GM10847 (cell line): ENCODE data around the gene CAMK1D.

Experiments
- POLR2A ChIP-seq: IDR thresholded peaks from 2 replicates; pipeline ENCODE4 v1.6.1; 2011; ENCODE audit not compliant: insufficient read length; ENCODE audit errors: extremely low read depth

The CAMK1D gene

GRCh38 chr10:12501841-12502525, 152.6 kb downstream of the CAMK1D start:
- no peak for TF ChIP-seq POLR2A

GRCh38 chr10:12502526-12503274, 153.4 kb downstream of the CAMK1D start:
- TF ChIP-seq POLR2A: no peak

GRCh38 chr10:12503311-12503710, 154.0 kb downstream of the CAMK1D start:
- no peak for TF ChIP-seq POLR2A

GRCh38 chr10:12504176-12504575, 154.8 kb downstream of the CAMK1D start:
- no peak for TF ChIP-seq POLR2A

- TF ChIP-seq POLR2A: no peak
Observed at GRCh38 chr10:12504628-12505027, 155.3 kb downstream of the CAMK1D start.

GRCh38 chr10:12505683-12506082, 156.3 kb downstream of the CAMK1D start:
- no peak for TF ChIP-seq POLR2A

GRCh38 chr10:12507165-12507850, 158.0 kb downstream of the CAMK1D start:
- TF ChIP-seq POLR2A: no peak

- no peak for TF ChIP-seq POLR2A
Observed at GRCh38 chr10:12508165-12508564, 158.8 kb downstream of the CAMK1D start.

- no peak for TF ChIP-seq POLR2A
Observed at GRCh38 chr10:12509016-12509793, 159.9 kb downstream of the CAMK1D start.

- TF ChIP-seq POLR2A: no peak
Observed at GRCh38 chr10:12509794-12510100, 160.4 kb downstream of the CAMK1D start.

- TF ChIP-seq POLR2A: no peak
Observed at GRCh38 chr10:12510501-12510941, 161.2 kb downstream of the CAMK1D start.

GRCh38 chr10:12510984-12511383, 161.6 kb downstream of the CAMK1D start:
- no peak for TF ChIP-seq POLR2A

- TF ChIP-seq POLR2A: no peak
Observed at GRCh38 chr10:12511651-12512050, 162.3 kb downstream of the CAMK1D start.

- no peak for TF ChIP-seq POLR2A
Observed at GRCh38 chr10:12512332-12513002, 163.1 kb downstream of the CAMK1D start.

- no peak for TF ChIP-seq POLR2A
Observed at GRCh38 chr10:12513003-12513365, 163.6 kb downstream of the CAMK1D start.
